HG03175 (cell line): ENCODE results near the gene MRPS27.

Experiments
- ATAC-seq: cut with Tn5 transposase; IDR thresholded peaks from one replicate; pipeline ENCODE4 v1.9.1; 2021; ENCODE audit warnings: mild to moderate bottlenecking, moderate library complexity; ENCODE audit not compliant: unreplicated experiment

The MRPS27 gene

GRCh38 chr5:72292411-72292810 lies 27.6 kb downstream of the MRPS27 start:
- ATAC-seq, result no peak

- no peak for ATAC-seq
These were observed 28.4 kb downstream of the MRPS27 start for GRCh38 chr5:72291601-72292000.

DNA sequence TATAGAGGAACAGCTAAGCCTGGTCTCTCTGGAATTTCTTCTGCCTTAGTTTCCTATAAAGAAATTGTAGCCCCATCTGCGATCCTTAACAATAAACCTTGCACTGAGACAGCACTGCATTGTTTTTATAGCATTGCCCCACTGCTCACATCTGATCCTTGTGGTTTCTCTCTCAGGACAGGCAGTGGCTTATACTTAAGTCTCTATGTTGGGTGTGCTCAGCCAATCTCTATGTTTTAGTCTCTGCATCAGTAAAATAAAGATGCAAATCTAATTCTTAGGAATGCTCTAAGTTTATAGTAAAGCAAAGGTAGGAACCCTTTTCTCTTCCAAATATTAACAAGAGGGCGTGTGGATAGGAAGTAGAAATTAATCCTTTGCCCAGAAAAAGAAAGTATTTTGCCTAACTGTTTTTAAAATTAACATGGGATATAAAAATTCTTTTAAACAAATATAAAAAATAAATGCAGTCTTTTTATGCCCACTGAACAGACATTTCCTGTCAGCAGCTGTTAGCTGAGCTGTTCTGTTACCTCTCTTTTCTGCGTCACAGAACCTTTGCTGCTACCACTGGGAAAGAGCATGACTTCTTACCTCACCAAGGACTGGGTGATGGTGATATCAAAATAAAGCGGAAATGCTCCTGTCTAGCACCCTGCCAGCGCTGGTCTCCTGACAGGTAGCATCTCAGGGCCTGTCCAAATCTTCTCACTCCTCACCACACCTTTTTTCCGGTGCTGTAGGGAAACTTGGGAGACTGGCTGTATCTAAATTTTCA lies 29.5 kb downstream of the MRPS27 start:
- ATAC-seq, result no peak

DNA sequence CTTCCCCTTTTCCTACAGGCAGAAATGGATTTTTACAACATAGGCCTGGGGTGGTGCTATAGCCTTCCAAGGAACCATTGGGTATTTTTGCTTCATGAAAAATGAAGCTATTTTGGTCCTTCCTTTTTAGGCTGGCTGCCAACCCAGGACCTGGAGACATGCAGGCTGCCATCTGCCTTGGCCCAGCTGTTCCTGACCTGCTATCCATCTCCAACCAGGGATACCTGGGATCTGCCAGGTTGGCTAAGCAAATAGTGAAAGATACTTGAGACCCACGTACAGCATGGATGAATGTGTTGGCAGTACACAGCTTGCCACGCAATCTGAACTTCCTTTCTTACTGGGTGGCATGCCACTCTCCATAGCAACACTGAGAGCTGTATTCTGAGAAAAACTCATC lies 31.1 kb downstream of the MRPS27 start:
- no peak for ATAC-seq

DNA sequence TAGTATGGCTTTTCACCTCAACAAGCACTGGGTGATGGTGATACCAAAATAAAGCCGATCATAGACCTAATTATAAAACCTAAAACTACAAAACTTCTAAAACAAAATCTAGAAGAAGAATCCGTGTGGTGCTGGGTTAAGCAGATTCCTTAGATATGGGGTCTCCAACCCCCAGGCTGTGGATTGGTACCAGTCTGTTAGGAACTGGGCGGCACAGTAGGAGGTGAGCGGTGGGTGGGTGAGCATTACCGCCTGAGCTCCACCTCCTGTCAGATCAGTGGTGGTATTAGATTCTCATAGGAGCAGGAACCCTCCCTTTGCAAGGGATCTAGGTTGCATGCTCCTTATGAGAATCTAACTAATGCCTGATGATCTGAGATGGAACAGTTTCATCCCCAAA lies 33.2 kb downstream of the MRPS27 start:
- no peak for ATAC-seq

DNA sequence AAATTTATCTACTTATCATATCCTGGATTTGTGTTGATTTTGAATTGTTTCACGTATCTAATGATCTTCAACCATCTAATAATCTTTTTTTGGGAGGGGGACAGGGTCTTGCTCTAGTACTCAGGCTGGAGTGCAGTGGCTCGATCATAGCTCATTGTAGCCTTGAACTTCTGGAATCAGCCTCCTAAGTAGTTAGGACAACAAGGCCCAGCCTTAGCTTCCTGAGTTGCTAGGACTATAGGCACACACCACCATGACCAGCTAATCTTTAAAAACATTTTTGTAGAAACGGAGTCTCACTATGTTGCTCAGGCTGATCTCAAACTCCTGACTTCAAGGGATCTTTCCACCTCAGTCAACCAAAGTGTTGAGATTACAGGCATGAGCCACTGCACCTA lies 34.6 kb downstream of the MRPS27 start:
- ATAC-seq, result no peak

DNA sequence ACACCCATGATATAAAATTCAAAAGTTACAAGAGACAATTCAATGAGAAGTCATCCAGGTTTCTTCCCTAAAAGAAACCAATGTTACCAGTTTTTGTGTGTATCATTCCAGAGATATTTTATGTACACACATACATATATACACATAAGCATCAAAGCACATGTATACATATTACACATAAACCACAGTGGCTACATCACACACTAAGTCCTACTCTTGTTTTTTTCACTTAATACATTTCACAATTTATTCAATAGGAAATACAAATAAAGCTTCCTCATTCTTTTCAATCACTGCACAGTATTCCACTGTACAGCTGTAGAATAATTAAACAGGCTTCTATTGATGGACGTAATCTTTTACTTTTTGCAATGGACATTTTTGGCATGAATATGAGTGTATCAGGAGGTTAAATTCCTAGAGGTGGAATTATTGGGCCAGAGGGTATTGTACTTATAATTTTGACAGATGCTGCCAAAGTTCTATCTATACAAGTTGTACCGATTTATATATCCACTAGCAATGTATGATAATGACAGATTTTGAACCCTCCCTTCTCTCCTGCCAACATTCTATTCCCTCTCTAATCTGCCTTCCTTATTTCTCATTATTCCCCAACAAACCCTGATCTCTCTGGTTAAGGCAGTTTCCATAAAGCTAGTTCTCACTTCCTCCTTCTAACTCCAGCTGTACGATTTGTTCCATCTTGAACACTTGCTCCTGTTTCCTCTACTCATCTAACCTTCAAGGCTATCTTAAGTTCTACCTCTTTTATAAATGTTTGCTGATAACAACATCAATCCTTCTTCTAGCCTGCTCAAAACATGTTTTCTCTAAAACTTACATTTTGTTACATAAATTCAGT lies 35.2 kb downstream of the MRPS27 start:
- no peak for ATAC-seq

DNA sequence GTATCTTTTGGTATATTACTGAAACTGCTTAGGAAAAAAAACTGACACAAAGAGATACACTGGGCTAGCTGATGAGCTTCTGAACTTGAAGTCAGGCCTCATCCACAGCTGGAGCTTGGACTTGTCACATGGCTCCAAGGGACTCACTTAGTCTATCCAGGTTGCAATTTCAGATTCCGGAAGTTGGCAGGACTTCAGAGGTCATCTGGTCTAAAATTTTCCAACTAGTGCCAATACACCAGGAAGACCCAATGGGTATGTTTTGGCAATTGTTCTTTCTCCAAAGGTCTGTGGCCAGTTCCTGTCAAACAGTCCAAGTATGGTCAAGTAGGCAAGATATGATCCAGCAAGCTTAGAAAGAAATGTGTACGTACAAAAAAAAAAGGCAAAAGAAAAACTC lies 36.7 kb downstream of the MRPS27 start:
- no peak for ATAC-seq

DNA sequence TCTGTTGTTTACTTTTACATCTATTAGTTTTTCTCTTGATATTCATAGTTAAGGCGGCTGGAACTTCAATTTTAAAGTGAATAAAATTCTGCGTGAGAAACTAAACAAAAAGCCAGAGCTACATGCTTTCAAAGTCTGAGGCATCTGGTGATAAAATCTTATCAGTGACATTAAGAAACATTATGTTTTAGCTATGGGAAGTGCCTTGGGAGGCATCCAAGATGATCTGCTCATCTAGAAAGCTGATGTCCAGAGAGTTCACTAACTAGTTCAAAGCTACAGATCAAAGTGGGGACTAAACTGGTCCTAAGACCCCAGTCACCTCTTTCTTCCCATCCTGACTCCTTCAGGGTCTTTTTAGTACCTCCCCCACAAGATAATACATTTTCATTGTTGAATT lies 37.2 kb downstream of the MRPS27 start:
- no peak for ATAC-seq

GRCh38 chr5:72281764-72282499 lies 38.1 kb downstream of the MRPS27 start:
- ATAC-seq, result no peak

DNA sequence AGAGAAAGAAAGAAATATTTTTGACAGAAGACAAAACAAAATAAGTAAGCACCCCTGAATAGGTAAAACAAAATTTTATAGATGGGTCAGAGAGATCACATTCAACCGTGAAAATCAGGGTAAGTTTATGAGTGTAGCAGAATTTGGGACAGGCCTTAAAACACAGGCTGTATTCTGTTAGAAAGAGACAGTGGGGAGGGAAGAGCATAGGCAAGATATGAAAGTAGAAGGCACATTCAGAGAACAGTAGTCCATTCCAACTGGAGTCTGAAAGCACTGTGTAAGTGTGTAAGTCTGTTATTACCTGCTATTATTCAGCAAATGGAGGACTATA lies 38.6 kb downstream of the MRPS27 start:
- ATAC-seq, result no peak

DNA sequence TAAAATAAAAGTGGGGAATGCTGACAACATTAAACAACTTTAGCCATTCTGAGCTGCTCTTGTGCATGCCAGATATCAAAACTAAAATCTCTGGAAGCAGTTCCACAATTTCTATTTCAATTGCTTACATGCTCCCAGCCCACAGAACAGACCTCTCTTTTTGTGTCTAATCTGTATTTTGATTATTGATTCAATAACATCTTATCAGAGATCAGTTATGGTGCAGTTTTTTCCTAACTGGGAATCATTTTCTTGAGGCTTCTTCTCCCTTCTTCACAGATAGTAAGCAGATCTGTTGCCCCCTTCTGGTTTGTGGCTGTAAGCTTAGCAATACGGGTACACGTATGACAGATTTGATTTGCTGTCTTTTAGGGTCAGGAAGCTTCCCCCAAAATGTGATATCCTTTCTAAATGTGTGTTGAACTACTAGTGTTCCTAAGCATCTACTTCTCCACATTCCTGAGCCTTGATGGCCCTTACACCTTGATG lies 39.4 kb downstream of the MRPS27 start:
- ATAC-seq, result no peak

DNA sequence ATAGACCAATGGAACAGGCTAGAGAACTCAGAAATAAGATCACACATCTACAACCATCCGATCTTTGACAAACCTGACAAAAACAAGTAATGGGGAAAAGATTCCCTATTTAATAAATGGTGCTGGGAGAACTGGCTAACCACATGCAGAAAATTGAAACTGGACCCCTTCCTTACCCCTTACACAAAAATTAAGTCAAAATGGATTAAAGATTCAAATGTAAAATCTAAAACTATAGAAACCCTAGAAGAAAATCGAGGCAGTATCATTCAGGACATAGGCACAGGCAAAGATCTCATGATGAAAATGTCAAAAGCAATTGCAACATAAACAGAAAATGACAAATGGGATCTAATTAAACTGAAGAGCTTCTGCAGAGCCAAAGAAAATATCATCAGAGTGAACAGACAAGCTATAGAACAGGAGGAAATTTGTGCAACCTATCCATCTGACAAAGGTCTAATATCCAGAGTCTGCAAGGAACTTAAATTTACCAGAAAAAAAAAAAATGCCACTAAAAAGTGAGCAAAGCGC lies 43.8 kb downstream of the MRPS27 start:
- no peak for ATAC-seq

DNA sequence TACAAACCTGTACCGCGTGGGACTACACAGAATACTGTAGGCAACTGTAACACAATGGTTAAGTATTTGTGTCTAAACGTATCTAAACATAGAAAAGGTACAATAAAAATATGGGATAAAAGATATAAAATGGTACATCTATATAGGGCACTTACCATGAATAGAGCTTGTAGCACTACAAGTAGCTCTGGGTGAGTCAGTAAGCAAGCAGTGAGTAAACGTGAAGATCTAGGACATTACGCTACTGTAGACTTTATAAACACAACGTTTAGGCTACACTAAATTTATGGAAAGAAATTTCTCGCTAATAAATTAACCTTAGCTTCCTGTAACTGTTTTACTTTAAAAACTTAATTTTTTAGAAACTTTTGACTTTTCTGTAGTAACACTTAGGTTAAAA lies 46.5 kb downstream of the MRPS27 start:
- no peak for ATAC-seq

DNA sequence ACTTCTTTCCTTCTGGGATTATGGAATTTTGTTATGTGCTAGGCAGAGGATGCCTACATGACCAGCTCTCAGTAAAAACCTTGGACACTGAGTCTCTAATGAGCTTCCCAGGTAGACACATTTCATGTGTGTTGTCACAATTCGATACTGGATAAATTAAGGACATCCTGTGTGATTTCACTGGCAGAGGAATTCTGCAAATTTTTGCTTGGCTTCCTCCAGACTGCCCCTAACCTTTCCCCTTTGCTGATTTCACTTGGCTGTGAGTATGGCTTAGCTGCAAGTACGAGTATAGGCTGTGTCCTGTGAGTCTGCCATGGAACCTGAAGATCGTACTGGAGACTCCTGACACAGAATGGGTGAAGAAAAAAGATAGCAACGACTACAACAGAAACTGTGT lies 47.6 kb downstream of the MRPS27 start:
- no peak for ATAC-seq

DNA sequence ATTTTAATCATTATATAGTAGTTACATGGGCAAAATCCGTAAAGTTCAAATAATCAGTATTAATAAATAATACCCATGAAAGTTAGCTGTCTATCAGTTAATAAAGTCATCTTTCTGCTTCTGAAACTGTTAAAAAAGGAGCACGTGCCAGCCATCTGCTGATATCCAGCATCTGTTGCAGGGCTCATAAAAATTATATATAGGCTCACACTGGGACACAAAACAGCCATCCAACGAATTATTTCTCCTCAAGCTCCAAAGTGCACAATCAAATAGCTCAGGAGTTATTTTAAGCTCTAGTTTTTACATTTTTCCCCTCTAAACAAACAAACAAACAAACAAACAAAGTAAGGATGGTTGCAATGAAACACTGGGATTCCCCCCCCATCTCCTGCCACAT lies 48.3 kb downstream of the MRPS27 start:
- ATAC-seq, result no peak

GRCh38 chr5:72270037-72270436 lies 50.0 kb downstream of the MRPS27 start:
- ATAC-seq, result no peak

- no peak for ATAC-seq
These were observed 50.6 kb downstream of the MRPS27 start for GRCh38 chr5:72269411-72269780.

- ATAC-seq, result peak; percentile 58
These were observed 51.2 kb downstream of the MRPS27 start for GRCh38 chr5:72268753-72269410.

GRCh38 chr5:72268260-72268659 lies 51.8 kb downstream of the MRPS27 start:
- ATAC-seq, result no peak

- no peak for ATAC-seq
These were observed 52.4 kb downstream of the MRPS27 start for GRCh38 chr5:72267685-72268084.
